GOT3 (cell line): ENCODE results near the gene KDM3A.
A peak's percentile ranks its signal among the peaks of the same experiment; 100 is the strongest.

ENCODE experiments used
- DNase-seq: peaks from one replicate; lab custom pipeline; 2025; ENCODE audit warnings: mixed read lengths; lab: John Stamatoyannopoulos, UW

Gene KDM3A

GRCh38 chr2:86440631-86441391 lies at the start of gene KDM3A:
Gene KDM3A, plus strand, starts transcription at chr2:86441371. Its CDS starts 677 bp downstream, at chr2:86442048.
- peak; percentile 98 for DNase-seq

DNA sequence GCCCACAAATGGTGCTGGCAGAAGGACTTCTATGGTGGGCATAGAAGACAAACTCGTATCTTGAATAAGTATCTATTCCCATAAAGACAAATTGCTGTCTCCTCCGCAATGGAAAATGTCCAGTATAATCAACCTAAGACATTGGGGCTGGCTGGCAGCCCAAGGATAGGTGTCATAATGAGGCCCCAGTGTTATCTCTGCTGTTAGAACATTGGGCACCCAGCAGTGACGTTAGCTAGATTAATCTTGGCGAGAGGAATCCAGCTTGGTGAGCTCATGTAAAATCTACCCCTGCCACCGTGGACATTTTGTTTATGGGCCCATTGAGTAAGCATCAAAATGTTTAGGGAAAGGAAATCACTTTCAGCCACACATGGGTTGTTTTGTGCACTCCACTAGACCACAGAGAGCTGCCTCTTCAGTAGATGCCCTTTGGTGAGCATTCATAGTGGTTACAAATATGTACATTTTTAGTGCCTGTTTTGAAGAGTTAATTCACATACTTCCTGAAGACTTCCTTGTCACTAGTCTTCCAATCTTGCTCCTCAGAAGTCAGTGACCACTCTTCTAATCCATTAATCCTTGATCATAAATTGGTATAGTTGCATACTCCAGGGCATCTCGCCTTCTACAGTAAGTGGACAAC lies 48.2 kb upstream of the KDM3A start:
- DNase-seq: no peak

DNA sequence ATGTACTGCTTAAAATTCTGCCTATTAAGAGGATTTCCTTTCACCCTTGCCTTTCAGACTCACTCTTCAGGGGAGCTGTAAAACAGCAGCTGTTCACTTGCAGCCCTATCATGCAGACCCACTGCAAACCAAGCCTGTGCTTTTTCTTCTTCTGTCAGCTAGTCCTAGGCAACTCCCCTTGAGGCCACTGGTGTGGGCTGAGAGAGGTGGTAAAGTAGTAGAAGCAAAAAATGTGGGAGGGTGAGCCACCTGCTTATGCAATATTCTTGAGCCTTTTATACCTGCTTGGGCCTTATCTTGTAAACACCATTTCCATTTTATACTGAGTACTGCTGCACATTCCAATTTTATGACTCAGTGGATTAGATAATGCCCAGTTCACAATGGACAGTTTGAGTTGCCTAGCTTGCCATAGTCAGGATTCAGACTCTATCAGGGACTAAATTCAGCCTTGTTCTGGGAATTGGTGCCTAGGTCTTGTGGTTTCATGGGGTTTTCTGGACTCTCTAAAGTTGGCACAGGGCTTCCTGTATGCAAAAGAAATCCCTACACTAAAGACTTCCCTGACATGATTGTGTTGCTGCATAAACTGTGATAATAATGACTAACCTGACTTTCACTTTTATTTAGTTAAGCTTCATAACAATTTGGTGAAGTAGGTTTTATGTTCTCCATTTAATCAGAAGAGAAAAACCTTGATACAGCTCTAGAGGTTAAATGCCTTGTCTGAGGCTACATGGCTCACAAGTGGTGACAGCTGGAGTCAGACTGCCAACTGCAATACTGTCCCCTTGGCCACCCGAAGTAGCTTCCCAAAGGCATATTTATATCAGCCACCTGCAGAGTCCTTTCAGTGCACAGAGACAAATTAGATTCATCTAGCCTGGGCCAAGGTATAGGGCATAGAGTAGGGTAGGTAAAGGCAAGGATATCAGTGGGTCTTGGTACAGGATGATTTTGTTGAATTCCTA lies 47.4 kb upstream of the KDM3A start:
- DNase-seq: no peak

DNA sequence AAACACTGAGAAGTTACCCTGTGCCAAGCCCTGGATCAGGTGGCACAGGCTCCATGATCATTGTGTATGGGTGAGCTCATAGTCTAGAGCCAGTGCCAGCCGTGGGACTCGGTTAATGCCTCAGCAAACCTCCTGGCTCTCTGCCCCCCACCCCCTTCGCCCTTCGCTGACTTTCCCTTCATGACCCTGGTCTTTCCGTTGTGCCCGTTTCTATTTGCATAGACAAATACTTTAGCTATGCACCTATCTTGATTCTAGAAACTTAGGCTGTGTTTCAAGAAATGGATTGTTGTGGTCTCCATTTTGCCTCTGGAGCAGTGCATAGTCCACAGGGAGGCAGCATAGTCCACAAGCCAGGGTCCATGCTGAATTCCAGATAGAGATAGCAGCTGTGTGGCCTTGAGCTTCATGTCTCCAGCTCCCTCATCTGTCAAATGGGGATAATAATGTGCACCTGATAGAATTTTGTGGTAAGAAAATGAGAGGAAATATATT lies 44.8 kb upstream of the KDM3A start:
- no peak for DNase-seq

DNA sequence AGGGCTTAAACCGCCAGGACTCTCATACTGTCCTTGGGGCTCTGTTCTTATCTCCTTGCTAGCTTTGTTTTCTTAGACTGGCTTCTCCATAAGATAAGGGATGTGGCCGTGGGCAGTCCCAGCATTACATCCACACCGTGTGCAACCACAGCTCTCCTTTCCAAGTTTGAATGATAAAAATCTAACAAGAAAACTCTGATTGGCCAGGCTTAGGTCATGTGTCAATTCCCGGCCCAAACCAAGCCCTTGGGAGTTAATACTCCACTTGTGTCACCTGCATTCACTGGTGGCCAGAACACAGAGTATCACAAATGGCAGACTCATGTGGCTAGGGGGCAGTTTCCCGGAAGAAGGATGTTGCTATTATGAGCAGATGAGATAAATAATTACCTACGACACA lies 43.2 kb upstream of the KDM3A start:
- no peak for DNase-seq

- DNase-seq: no peak
Observed at GRCh38 chr2:86398500-86399474, 42.4 kb upstream of the KDM3A start.

GRCh38 chr2:86400321-86400720 lies 40.9 kb upstream of the KDM3A start:
- DNase-seq: no peak

DNA sequence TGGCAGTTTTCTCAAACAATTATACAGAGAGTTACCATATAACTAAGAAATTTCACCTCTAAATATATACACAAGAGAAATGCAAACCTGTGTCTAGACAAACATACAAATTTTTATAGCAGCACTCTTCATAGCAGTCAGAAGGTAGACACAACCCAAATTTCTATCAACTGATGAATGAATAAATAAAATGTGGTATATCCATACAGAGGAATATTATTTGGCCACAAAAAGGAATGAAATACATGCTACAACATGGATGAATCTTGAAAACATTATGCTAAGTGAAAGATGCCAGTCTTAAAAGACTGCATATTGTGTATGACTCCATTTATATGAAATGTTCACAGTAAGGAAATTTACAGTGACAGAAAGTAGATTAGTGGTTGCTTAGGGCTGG lies 30.6 kb upstream of the KDM3A start:
- DNase-seq: no peak

DNA sequence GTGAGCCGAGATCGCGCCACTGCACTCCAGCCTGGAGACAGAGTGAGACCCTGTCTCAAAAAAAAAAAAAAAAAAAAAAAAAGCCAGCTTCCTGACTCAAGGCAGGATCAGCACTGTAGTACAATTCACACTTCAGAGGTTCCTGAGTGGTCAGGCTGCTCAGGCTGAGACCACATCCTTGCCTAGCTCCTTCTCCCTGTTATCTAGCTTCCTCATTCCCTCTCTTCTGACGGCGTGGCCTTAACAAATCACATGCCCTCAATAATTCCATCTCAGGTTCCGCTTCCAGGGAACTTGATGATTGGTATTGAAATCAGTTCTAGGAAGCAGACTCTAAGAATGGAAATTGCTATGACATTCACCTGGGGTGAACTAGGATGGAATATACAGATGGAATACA lies 29.8 kb upstream of the KDM3A start:
- DNase-seq: no peak

DNA sequence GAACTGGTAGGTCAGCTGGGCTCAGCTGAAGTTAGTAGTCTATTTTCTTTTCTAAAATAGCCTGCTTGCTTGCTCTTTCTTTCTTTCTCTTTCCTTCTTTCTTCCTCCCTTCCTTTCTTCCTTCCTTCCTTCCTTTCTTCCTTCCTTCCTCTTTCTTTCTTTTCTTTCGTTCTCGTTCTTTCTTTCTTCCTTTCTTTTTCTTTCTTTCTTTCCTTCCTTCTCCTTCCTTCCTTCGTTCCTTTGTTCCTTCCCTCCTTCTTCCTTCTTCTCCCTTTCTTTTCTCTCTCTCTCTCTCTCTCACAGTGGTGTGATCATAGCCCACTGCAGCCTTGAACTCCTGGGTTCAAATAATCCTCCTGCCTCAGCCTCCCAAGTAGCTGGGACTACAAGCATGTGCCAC lies 29.2 kb upstream of the KDM3A start:
- DNase-seq: no peak

GRCh38 chr2:86413296-86414094 lies 27.7 kb upstream of the KDM3A start:
- DNase-seq: no peak

DNA sequence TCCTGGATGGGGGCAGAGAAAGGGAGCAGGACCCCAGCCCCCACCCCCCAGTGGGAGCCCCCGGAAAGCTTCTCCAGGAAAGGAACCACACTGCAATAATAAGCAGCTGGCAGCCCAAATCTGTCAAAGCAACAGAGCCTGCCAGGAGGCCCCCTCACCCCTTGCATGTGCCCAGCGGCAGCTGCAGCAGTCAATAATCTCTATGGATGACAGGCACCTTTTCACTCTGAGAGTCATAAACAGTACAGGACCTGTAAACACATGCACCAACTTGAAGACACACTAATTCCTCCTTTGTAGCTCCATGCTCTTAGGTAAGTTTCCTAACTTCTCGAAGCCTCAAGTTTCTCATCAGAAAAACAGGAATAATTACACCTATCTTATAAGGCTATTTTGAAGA lies 26.2 kb upstream of the KDM3A start:
- no peak for DNase-seq

DNA sequence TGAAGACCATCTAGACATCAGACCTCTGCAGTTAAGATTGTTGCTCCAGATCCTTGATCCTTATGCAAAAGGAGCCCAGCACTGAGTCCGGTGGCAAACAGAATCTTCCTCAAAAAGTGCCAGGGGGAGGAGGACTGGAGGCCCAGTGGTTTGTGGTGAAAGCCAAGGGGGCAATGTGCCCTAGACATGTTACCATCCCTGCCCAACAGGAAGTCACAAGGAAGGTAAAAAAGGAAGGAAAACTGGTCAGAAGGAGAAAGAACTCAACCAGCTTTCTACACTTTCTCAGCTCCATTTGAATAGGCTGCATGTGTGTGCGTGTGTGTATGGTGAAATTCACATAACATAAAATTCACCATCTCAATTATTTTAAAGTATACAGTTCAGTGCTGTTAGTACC lies 25.0 kb upstream of the KDM3A start:
- no peak for DNase-seq

DNA sequence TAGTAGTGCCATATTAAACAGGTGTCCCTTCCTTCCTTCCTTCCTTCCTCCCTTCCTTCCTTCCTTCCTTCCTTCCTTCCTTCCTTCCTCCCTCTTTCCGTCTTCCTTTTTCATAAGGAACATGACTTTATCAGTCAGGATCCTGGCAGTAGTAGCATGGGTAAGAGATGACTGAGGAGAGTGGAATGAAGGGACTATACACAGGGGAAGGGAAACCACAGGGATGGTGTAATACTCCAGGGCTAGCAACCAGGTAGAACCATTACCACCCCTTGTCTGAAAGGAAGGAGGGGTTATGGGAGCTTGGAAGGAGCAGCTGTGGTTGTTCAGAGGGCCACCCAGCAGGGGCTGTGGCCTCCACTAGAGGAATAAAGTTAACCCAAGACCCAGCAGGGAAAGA lies 23.2 kb upstream of the KDM3A start:
- DNase-seq: no peak

DNA sequence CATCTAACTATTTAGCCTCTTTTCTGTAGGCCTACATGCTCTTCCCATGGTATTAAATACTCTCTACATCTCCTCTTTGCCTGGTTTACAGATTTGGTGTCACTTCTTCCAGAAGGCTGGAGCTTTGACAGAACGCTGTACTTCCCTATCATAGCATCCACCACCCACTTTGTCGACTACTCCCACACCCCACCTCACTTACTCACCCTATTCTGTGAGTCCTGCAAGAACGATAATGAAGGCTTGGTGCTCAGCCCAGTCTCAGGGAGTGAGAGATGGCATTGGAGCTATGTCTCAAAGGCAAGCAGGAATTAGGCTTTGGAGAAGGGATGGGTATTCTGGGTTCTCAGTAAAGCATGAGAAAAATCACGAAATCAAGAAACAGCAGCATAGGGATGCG lies 20.3 kb upstream of the KDM3A start:
- no peak for DNase-seq

- no peak for DNase-seq
Observed at GRCh38 chr2:86426271-86426670, 14.9 kb upstream of the KDM3A start.

DNA sequence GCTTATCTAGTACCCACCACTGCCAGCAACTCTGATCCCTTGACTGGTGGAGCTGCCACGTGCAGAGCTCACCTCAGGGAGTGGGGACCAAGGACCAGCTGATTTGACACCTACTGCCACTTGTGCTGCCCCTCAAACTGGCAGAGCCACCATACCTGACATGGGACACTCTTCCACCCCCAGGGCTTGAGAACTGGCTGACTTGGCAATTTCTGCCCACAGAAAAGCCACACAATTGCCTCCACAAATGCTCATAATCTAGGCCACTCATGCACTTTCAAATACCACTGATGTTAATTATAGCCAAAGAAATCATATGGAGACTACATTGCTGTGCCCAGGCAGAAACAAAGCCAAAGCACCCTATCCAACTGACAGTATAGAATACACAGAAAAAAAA lies 11.8 kb upstream of the KDM3A start:
- DNase-seq: no peak

GRCh38 chr2:86430368-86430767 lies 10.8 kb upstream of the KDM3A start:
- DNase-seq: no peak

GRCh38 chr2:86433137-86433536 lies 8.0 kb upstream of the KDM3A start:
- no peak for DNase-seq

- no peak for DNase-seq
Observed at GRCh38 chr2:86434290-86434689, 6.9 kb upstream of the KDM3A start.
